ENCODE data around the gene PLIN5. TPM values are rescaled to one million over a fixed set of nuclear protein-coding genes. Genes with fewer than 3 reads are reported as not detected.
A peak's percentile ranks its signal among the peaks of the same experiment; 100 is the strongest.

The PLIN5 gene
- total RNA-seq, 1 donor from 2014 or later: 23.2 TPM

- no peak for DNase-seq (ENCODE audit: low read depth in 2 of 2)
Measured at GRCh38 chr19:4522291-4523002, 12.6 kb downstream of the PLIN5 start.

GRCh38 chr19:4521888-4522242 lies 13.2 kb downstream of the PLIN5 start:
- no peak for DNase-seq (ENCODE audit: low read depth in 2 of 2)

DNA sequence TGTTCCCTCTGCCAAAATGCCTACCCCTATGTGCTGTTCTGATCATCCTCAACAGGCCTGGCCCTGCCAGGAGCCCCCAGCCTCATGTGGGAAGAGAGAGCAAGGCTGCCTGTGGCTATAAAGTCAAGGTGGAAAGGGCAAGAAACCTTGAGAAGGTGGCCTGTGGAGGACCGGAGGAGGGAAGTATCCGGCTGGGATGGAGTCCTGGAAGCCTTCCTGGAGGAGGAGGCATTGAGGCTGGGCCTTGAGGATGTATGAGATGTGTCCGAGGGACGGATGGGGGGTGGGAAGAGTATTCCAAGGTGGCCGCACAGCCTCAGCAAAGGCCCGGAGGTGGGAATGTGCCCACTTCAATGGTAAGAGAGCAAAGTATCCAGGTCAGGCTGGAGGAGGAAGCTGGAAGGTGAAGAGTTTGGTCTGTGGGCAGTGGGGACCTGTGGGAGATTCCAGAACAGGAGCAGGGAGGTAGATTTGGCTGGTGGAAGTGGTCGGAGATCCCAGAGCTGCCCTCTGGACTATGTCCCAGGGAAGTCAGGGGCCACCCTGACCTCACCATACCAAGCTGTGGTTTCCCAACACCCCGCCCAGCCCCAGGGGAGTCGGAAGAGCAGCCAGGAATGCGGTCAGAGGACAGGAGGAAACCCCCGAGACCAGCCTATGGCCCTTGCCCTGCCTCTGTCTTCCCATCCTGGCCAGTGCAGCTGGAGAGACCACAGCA lies 13.7 kb downstream of the PLIN5 start:
- no peak for DNase-seq (ENCODE audit: low read depth in 2 of 2)

GRCh38 chr19:4519521-4520277 lies 15.3 kb downstream of the PLIN5 start:
- no peak for DNase-seq (ENCODE audit: low read depth in 2 of 2)

- no peak for DNase-seq (ENCODE audit: low read depth in 2 of 2)
Measured at GRCh38 chr19:4519172-4519496, 15.9 kb downstream of the PLIN5 start.

- DNase-seq (ENCODE audit: low read depth in 2 of 2): peak in 1 of 2 donors; percentile 90
Measured at GRCh38 chr19:4518345-4519171, 16.5 kb downstream of the PLIN5 start, which contains the start of gene PLIN4. PLIN4 (minus strand) TSS chr19:4518486; CDS start chr19:4518272, 214 bp downstream.

DNA sequence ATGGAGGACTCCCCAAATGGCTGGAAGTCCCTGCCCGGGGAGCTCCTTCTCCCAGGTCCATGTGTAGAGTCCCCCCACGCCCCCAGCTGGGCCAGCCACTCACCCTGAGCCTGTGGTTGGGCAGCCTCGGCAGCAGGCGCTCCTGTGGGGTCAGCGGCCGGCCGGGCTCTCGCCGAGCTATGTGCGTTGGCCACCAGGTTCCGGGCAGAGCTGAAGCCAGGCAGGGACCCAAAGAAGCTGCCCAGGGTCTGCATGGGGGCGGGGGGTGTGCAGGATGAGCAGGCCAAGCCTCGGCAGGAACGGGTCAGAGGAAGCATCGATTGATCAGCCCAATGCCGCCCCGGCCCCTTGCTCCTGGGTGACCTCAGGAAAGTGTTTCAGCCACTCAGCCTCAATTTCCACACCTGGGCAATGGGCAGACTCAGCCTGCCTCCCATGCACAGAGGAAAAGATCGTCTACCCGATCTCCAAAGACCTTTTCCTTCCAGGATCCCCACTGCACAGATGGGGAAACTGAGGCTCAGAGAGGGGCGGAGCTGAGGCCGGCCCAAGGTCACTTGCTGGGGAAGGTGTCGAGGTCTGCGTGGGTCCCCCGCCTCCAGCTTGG lies 17.5 kb downstream of the PLIN5 start:
- no peak for DNase-seq (ENCODE audit: low read depth in 2 of 2)

DNA sequence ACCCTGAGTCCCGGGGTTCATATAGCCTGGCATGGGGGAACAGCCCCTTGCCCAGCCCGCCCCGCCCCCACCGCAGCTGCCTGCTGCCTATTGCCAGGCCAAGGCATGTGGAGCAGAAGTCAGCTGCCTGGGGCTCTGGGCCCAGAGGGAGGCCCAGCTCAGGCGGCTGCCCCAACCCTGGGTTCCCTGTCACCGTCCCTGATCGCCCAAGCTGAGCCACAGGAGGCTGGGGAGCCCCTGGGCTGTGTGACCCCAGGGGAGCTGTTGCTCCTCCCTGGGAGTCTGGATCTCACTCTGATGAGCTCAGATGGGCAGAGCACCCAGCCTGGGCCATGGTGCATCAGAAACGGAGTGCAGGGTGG lies 18.1 kb downstream of the PLIN5 start:
- no peak for DNase-seq (ENCODE audit: low read depth in 2 of 2)

GRCh38 chr19:4516199-4516938 lies 18.7 kb downstream of the PLIN5 start:
- no peak for DNase-seq (ENCODE audit: low read depth in 2 of 2)

- DNase-seq (ENCODE audit: low read depth in 2 of 2): no peak
Measured at GRCh38 chr19:4515732-4516131, 19.3 kb downstream of the PLIN5 start.

- no peak for DNase-seq (ENCODE audit: low read depth in 2 of 2)
Measured at GRCh38 chr19:4513248-4513647, 21.8 kb downstream of the PLIN5 start.

DNA sequence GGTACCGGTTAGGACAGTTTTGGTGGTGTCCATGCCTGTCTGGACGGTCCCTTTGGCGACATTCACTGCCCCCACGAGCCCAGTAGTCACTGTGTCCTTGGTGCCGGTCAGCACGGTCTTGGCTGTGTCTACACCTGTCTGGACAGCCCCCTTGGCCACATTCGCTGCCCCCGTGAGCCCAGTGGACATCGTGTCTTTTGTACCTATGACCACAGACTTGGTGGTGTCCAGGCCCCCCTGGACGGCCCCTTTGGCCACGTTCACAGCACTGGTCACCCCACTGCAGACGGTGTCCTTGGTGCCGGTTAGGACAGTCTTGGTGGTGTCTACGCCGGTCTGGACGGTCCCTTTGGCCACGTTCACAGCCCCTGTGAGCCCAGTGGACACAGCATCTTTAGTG lies 23.0 kb downstream of the PLIN5 start:
- DNase-seq (ENCODE audit: low read depth in 2 of 2): no peak

DNA sequence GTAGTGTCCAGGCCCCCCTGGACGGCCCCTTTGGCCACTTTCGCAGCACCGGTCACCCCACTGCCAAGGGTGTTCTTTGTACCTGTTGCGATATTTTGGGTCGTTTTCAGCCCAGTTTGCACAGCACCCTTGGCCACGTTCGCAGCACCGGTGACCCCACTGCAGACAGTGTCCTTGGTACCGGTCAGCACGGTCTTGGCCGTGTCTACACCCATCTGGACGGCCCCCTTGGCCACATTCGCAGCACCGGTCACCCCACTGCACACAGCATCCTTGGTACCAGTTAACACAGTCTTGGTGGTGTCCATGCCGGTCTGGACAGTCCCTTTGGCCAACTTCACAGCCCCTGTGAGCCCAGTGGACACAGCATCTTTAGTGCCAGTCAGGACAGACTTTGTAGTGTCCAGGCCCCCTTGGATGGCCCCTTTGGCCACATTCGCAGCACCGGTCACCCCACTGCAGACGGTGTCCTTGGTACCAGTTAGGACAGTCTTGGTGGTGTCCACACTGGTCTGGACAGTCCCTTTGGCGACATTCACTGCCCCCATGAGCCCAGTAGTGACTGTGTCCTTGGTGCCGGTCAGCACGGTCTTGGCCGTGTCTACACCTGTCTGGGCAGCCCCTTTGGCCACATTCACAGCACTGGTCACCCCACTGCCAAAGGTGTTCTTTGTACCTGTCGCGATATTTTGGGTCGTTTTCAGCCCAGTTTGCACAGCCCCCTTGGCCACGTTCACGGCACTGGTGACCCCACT lies 23.5 kb downstream of the PLIN5 start:
- no peak for DNase-seq (ENCODE audit: low read depth in 2 of 2)

- DNase-seq (ENCODE audit: low read depth in 2 of 2): no peak
Measured at GRCh38 chr19:4510435-4511255, 24.4 kb downstream of the PLIN5 start.

- DNase-seq (ENCODE audit: low read depth in 2 of 2): peak in 1 of 2 donors; percentile 20
Measured at GRCh38 chr19:4508698-4509097, 26.3 kb downstream of the PLIN5 start.

- DNase-seq (ENCODE audit: low read depth in 2 of 2): no peak
Measured at GRCh38 chr19:4507804-4508203, 27.2 kb downstream of the PLIN5 start.

GRCh38 chr19:4507150-4507452 lies 27.9 kb downstream of the PLIN5 start:
- no peak for DNase-seq (ENCODE audit: low read depth in 2 of 2)

DNA sequence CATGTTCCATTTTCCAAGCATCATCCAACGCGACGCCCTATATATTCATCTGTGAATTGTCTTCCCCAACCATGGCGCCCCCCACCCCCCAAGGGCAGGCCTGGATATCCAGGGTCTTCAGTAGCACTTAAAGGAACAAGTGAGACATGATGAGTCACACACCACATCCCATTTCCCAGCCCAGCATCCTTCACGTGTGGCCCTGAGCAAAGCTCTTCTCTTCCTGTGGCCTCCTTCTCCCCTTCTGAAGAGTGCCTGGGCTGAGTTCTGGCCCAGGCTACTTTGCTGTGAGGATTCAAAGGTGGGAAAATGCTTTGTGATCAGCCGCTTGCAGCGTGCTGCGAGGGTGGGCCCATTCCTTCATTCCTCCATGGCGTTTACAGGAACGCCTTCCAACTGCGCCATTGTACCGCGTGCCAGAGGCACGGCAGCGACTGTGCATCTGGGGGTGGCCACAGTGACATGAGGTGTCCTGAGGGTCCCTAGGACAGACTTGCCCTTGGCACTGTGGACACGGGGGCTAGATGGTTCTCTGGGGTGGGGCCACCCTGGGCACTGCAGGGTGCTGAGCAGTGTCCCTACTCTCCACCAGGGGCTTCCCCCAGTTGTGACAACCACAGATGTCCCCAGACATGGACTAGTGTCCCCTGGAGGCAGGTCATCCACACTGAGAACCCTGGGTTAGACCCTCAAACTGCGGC lies 28.4 kb downstream of the PLIN5 start:
- peak in 1 of 2 donors; percentile 85 for DNase-seq (ENCODE audit: low read depth in 2 of 2)

Measured in lung microvascular endothelial cell (primary cell).